OCI-LY7 (cell line): Measurements from ENCODE around the gene TM2D1. TPM values are rescaled to one million over a fixed set of nuclear protein-coding genes. Genes with fewer than 3 reads are reported as not detected.
A peak's percentile ranks its signal among the peaks of the same experiment; 100 is the strongest.

ENCODE experiments used
- Bru-seq: library from RNA; stranded (reverse); fragments of 400-500 nt; gene quantifications from one replicate; lab custom pipeline; 2021; lab: Mats Ljungman, UMichigan
- BruChase-seq, 2 experiments: library from RNA; stranded (reverse); fragments of 400-500 nt; gene quantifications; one replicate each; lab custom pipeline; 2021; lab: Mats Ljungman, UMichigan
- BruUV-seq: library from RNA; stranded (reverse); fragments of 400-500 nt; replicated peaks from 2 replicates; lab custom pipeline; 2021; lab: Mats Ljungman, UMichigan
- CTCF ChIA-PET: fragments of 300-600 bp; sonication (Branson Sonifier 250); formaldehyde crosslinking; loops from one replicate; lab custom pipeline; 2022; ENCODE audit warnings: antibody characterized with exemption; ENCODE audit not compliant: unreplicated experiment; lab: Charles Lee
- POLR2A ChIA-PET: fragments of 300-600 bp; sonication (Branson Sonifier 250); formaldehyde crosslinking; loops from one replicate; lab custom pipeline; 2022; ENCODE audit warnings: antibody characterized with exemption; lab: Charles Lee
- DNase-seq: peaks from one replicate; pipeline ENCODE4 v3.0.0-alpha.2; 2015; ENCODE audit warnings: low spot score
- H2AFZ ChIP-seq: fragments of 200-600 bp; sonication (generic), shearing (Covaris generic); 2 replicates; pipeline ENCODE4 v1.6.1; 2014; ENCODE audit warnings: mild to moderate bottlenecking, antibody characterized with exemption, low read length, moderate library complexity
- H3K27ac ChIP-seq: fragments of 200-600 bp; sonication (generic); 2 replicates; pipeline ENCODE4 v1.5.1; 2014; ENCODE audit warnings: mixed run types, low read depth, mild to moderate bottlenecking, moderate library complexity, low read length, inconsistent platforms; ENCODE audit not compliant: poor library complexity, severe bottlenecking
- H3K36me3 ChIP-seq: fragments of 200-600 bp; sonication (generic); 2 replicates; pipeline ENCODE4 v1.6.1; 2014; ENCODE audit warnings: mild to moderate bottlenecking, antibody characterized with exemption, low read length, moderate library complexity, mixed read lengths; ENCODE audit not compliant: insufficient read depth
- H3K4me1 ChIP-seq: fragments of 200-600 bp; sonication (generic); 2 replicates; pipeline ENCODE4 v1.5.1; 2014; ENCODE audit warnings: mild to moderate bottlenecking, low read length; ENCODE audit not compliant: insufficient read depth, poor library complexity, severe bottlenecking
- H3K4me2 ChIP-seq: fragments of 200-600 bp; sonication (generic); 2 replicates; pipeline ENCODE4 v1.6.1; 2014; ENCODE audit warnings: mild to moderate bottlenecking, low read length
- H3K4me3 ChIP-seq: fragments of 200-600 bp; sonication (generic); 2 replicates; pipeline ENCODE4 v1.5.1; 2014; ENCODE audit warnings: mild to moderate bottlenecking, low read depth, low read length; ENCODE audit not compliant: poor library complexity, severe bottlenecking
- H3K79me2 ChIP-seq: fragments of 200-600 bp; sonication (generic); 2 replicates; pipeline ENCODE4 v1.6.1; 2016; ENCODE audit warnings: low read depth, mild to moderate bottlenecking, low read length, moderate library complexity, mixed read lengths; ENCODE audit not compliant: insufficient read depth
- H3K9me2 ChIP-seq: fragments of 200-600 bp; sonication (generic); 2 replicates; pipeline ENCODE4 v1.6.1; 2016; ENCODE audit warnings: mild to moderate bottlenecking, low read length, mixed read lengths; ENCODE audit not compliant: insufficient read depth
- H3K9me3 ChIP-seq: fragments of 200-600 bp; sonication (generic); 2 replicates; pipeline ENCODE4 v1.6.1; 2014; ENCODE audit warnings: mild to moderate bottlenecking, mixed run types, low read length, mixed read lengths
- H4K20me1 ChIP-seq: fragments of 200-600 bp; sonication (generic); 2 replicates; pipeline ENCODE4 v1.6.1; 2014; ENCODE audit warnings: mild to moderate bottlenecking, antibody characterized with exemption, low read length, moderate library complexity, mixed read lengths; ENCODE audit not compliant: insufficient read depth
- EZH2phosphoT487 ChIP-seq: fragments of 200-600 bp; sonication (generic); IDR thresholded peaks from 2 replicates; pipeline ENCODE4 v1.6.1; 2018; ENCODE audit warnings: low read depth, borderline replicate concordance, mild to moderate bottlenecking, mixed run types, antibody characterized with exemption, low read length, moderate library complexity, mixed read lengths
- intact Hi-C: fragments of 100-400 bp; cut with micrococcal nuclease; formaldehyde crosslinking; loops from one replicate; pipeline ENCODE4 v1.10.0; 2022; ENCODE audit not compliant: unreplicated experiment
- long read RNA-seq: library from polyadenylated mRNA; stranded (forward); transcript quantifications from one replicate; pipeline ENCODE4 v2.0.0, GENCODE V29; 2022
- total RNA-seq, 2 experiments: library from RNA; depleted of rRNA in 1 of 2; stranded (reverse); fragments of >200 nt in 1 of 2; shearing (Covaris generic) in 1 of 2; gene quantifications; 2 replicates each; pipeline ENCODE4 v1.2.3, GENCODE V29; 2014 to 2022
- TF ChIP-seq, protein P1 (sequence below): fragments of 200-600 bp; sonication (generic); conservative IDR thresholded peaks from 2 replicates; pipeline ENCODE4 v1.5.1; 2014; ENCODE audit warnings: mild to moderate bottlenecking, antibody characterized with exemption, low read length, moderate library complexity, mixed read lengths

TM2D1 gene
- total RNA-seq (2014; rRNA removed; shearing (Covaris generic)) (40.8 and 44.9 TPM in 2 replicates), total RNA-seq (2022) (33.8 and 34.9 TPM in 2 replicates), Bru-seq, nascent RNA (percentile 84 among the genes with signal in this experiment), BruChase-seq, experiment 1, labeled RNA remaining after a 6-hour chase (percentile 82 among the genes with signal in this experiment), BruChase-seq, experiment 2, labeled RNA remaining after a 2-hour chase (percentile 82 among the genes with signal in this experiment)
- long read RNA-seq, transcript TM2D1-201 (7 exons, 1,250 nt), result major isoform, 42 of 81 reads
- long read RNA-seq, partial matches to known transcripts, result 22 of 81 reads
- long read RNA-seq, other reads (novel, unspliced or antisense), result 17 of 81 reads

DNA sequence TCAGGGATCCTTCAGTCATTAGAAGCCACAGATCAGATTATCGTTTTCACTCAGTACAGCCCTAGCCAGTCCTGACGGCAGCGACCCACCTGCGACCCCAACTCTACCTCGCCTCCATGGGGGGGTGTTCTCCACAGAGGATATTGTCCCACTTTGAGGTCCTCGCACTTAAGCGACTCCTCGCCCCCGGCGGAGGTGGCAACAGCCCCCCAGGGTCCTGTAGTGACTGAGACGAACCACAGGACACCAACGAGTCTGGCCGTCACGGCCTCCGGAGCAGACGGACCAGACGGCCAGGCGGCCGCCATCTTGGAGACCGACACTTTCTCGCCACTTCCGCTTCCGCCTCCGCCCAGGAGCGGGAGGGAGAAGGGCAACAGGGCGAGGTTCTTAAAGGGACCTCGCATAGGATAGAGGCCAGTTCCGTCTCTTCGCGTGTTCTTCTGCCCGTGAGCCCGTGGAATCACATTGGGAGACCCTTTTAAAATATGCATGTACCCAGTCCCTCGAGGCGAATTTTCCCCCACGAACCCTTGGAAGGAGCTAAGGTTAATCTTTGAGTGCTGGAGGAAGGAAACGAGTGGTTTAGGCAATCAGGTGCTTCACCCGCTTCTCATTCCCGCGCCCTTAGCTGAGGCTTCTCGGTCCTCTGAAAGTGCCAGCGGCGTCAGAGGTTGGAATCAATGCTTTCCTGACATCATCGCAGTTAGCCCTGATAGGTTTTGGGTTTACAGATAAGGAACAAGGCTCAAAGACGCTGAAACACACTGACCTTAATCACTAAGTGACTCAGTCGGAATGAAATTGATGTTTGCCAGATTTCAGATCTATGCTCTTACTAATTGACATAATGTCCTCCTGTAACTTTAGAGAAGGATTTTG is at the start of gene TM2D1:
TSS of gene TM2D1 (minus strand) at position 329 of the 882 bp plus-strand sequence. CDS start at position 308, 21 bp downstream.
- BruUV-seq, result TSS peak; percentile 97
- Histone ChIP-seq H3K79me2 (peaks cover 43% of the 10 kb centered on the region), H3K4me2 (peak within 1 kb of the TSS; percentile 88)

DNA sequence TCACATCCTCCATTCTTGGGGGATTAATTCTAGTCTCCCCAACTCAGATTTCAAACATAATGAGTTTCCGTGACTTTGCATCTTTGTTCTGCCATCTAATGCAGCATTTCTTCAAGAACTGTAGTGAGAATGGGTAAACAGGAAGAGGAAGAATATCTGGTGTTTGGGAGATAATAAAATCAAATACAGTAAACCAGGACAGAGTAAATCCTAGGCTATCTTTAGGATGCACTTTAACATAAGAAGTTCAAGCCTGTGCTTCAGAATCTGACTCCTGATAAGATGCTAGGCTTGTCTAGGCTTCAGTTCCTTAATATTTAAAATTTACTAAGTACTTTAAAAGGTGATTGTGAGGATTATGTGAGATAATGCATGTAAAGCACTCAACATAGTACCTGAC is 45.2 kb upstream of the TM2D1 start:
- H3K27ac ChIP-seq, result no peak overlapping the region
- ChIA-PET POLR2A (no interaction called here), CTCF (no interaction called here)
- H4K20me1 ChIP-seq, result no peaks in the 10 kb centered on the region
- no peaks in the 10 kb centered on the region for H3K9me2 ChIP-seq
- no peak overlapping the region for H3K4me3 ChIP-seq
- H2AFZ ChIP-seq, result no peak overlapping the region
- H3K4me2 ChIP-seq, result no peak overlapping the region
- intact Hi-C loops, result no loop called here
- no peaks in the 10 kb centered on the region for H3K36me3 ChIP-seq
- no peaks in the 10 kb centered on the region for H3K9me3 ChIP-seq
- no peaks in the 10 kb centered on the region for H3K79me2 ChIP-seq
- no TSS peak for BruUV-seq
- no peak for DNase-seq
- no peaks in the 10 kb centered on the region for H3K4me1 ChIP-seq
- TF ChIP-seq, protein P1, sequence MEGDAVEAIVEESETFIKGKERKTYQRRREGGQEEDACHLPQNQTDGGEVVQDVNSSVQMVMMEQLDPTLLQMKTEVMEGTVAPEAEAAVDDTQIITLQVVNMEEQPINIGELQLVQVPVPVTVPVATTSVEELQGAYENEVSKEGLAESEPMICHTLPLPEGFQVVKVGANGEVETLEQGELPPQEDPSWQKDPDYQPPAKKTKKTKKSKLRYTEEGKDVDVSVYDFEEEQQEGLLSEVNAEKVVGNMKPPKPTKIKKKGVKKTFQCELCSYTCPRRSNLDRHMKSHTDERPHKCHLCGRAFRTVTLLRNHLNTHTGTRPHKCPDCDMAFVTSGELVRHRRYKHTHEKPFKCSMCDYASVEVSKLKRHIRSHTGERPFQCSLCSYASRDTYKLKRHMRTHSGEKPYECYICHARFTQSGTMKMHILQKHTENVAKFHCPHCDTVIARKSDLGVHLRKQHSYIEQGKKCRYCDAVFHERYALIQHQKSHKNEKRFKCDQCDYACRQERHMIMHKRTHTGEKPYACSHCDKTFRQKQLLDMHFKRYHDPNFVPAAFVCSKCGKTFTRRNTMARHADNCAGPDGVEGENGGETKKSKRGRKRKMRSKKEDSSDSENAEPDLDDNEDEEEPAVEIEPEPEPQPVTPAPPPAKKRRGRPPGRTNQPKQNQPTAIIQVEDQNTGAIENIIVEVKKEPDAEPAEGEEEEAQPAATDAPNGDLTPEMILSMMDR, result no peak
- no peak for TF ChIP-seq EZH2phosphoT487

More for the DNA sequence above, at the start of gene TM2D1:
- POLR2A ChIA-PET, result interaction anchor here (0.6 to 0.9 kb wide), 3 partner anchors 12 to 19 kb away, joined by 3 to 5 read pairs (median 4); no protein-coding TSS in a partner anchor
- peak within 1 kb of the TSS; percentile 52 for H3K27ac ChIP-seq
- no peaks in the 10 kb centered on the region for H3K9me2 ChIP-seq
- H3K4me1 ChIP-seq, result peaks cover 24% of the 10 kb centered on the region
- no peaks in the 10 kb centered on the region for H4K20me1 ChIP-seq
- CTCF ChIA-PET, result no interaction called here
- H3K9me3 ChIP-seq, result no peaks in the 10 kb centered on the region
- intact Hi-C loops, result loop anchor here (2.0 to 10.0 kb wide), 2 partner anchors 648 to 1800 kb away; partner anchors contain the start of genes EFCAB7 and ITGB3BP
- H3K4me3 ChIP-seq, result peak within 1 kb of the TSS; percentile 87
- peak; percentile 91 for DNase-seq
- no peak for TF ChIP-seq EZH2phosphoT487
- TF ChIP-seq, protein P1, result no peak
- peaks cover 13% of the 10 kb centered on the region for H3K36me3 ChIP-seq
- peak within 1 kb of the TSS; percentile 98 for H2AFZ ChIP-seq
